H1 (cell line): ENCODE data around the gene SPSB1. TPM values are rescaled to one million over a fixed set of nuclear protein-coding genes. Genes with fewer than 3 reads are reported as not detected.

ENCODE experiments used
- CTCF ChIA-PET: fragments of 300-600 bp; sonication (Branson Sonifier 250); formaldehyde crosslinking; loops from one replicate; lab custom pipeline; 2021; ENCODE audit not compliant: partially characterized antibody; lab: Charles Lee
- POLR2A ChIA-PET: fragments of 300-600 bp; sonication (Branson Sonifier 250); formaldehyde crosslinking; loops from one replicate; lab custom pipeline; 2021; ENCODE audit warnings: inconsistent platforms; ENCODE audit not compliant: partially characterized antibody; lab: Charles Lee
- DNase-seq, 2 experiments: peaks; one replicate each; pipeline versions ENCODE4 v3.0.0 to v3.0.0-alpha.2; 2010 to 2022; ENCODE audit warnings: low spot score in 2 of 2, low read depth in 1 of 2, mixed read lengths in 1 of 2
- FAIRE-seq: peaks from 2 replicates; lab custom pipeline; 2011; peaks lifted over from hg19 to GRCh38; lab: Jason Lieb, UNC
- H2AFZ ChIP-seq: 2 replicates; pipeline ENCODE4 v1.8.1; 2012; ENCODE audit warnings: low read length, inconsistent platforms
- H2AK5ac ChIP-seq: 2 replicates; pipeline ENCODE4 v1.6.1; 2013; ENCODE audit warnings: low read depth, low read length
- H2BK120ac ChIP-seq: replicated peaks from 2 replicates; pipeline ENCODE3; 2013; ENCODE audit warnings: low read depth, low read length, inconsistent platforms
- H2BK12ac ChIP-seq: 2 replicates; pipeline ENCODE4 v1.6.1; 2013; ENCODE audit warnings: low read depth, low read length
- H2BK15ac ChIP-seq: 2 replicates; pipeline ENCODE4 v1.6.1; 2013; ENCODE audit warnings: low read length
- H2BK20ac ChIP-seq: 2 replicates; pipeline ENCODE4 v1.6.1; 2013; ENCODE audit warnings: low read length
- H2BK5ac ChIP-seq: 2 replicates; pipeline ENCODE4 v1.6.1; 2013; ENCODE audit warnings: low read depth, low read length
- H3K14ac ChIP-seq: 2 replicates; pipeline ENCODE4 v1.6.1; 2013; ENCODE audit warnings: inconsistent platforms; ENCODE audit not compliant: insufficient read length
- H3K18ac ChIP-seq: 2 replicates; pipeline ENCODE4 v1.6.1; 2013; ENCODE audit warnings: low read length; ENCODE audit errors: extremely low read depth
- H3K23ac ChIP-seq: 2 replicates; pipeline ENCODE4 v1.6.1; 2013; ENCODE audit warnings: inconsistent platforms; ENCODE audit not compliant: insufficient read length
- H3K23me2 ChIP-seq: 2 replicates; pipeline ENCODE4 v1.6.1; 2013; ENCODE audit warnings: low read depth, low read length
- H3K27ac ChIP-seq: 2 replicates; pipeline ENCODE4 v1.6.1; 2011; ENCODE audit warnings: low read depth, low read length, inconsistent platforms
- H3K27me3 ChIP-seq, 4 experiments: replicated peaks in 1 of 4; 1 replicate in 1 of 4; 2 replicates in 3 of 4; pipeline versions ENCODE4 v1.6.1 to v1.8.1; 2011 to 2013; ENCODE audit warnings: low read length in 3 of 4, mild to moderate bottlenecking in 3 of 4, inconsistent platforms in 2 of 4, mixed read lengths in 2 of 4, moderate library complexity in 1 of 4; ENCODE audit not compliant: control insufficient read depth in 3 of 4, insufficient read depth in 3 of 4; ENCODE audit errors: extremely low read depth in 1 of 4
- H3K36me3 ChIP-seq, 4 experiments: 2 replicates each; pipeline versions ENCODE4 v1.6.1 to v1.8.1; 2011 to 2013; ENCODE audit warnings: mild to moderate bottlenecking in 4 of 4, low read length in 3 of 4, moderate library complexity in 2 of 4, control low read depth in 1 of 4, inconsistent platforms in 1 of 4; ENCODE audit not compliant: insufficient read depth in 4 of 4, control insufficient read depth in 2 of 4
- H3K4ac ChIP-seq: replicated peaks from 2 replicates; pipeline ENCODE3; 2013; ENCODE audit warnings: low read length, low read depth, mixed read lengths, inconsistent platforms; ENCODE audit not compliant: insufficient read length
- H3K4me1 ChIP-seq, 4 experiments: replicated peaks in 1 of 4; 1 replicate in 1 of 4; 2 replicates in 3 of 4; pipeline versions ENCODE4 v1.6.1 to v1.8.1; 2011 to 2013; ENCODE audit warnings: low read length in 3 of 4, inconsistent platforms in 2 of 4, mixed read lengths in 1 of 4; ENCODE audit not compliant: insufficient read depth in 4 of 4, control insufficient read depth in 3 of 4
- H3K4me2 ChIP-seq, 2 experiments: 2 replicates each; pipeline versions ENCODE4 v1.6.1 to v1.8.1; 2011 to 2013; ENCODE audit warnings: low read depth in 2 of 2, low read length in 2 of 2, control low read depth in 1 of 2, inconsistent platforms in 1 of 2, mild to moderate bottlenecking in 1 of 2; ENCODE audit not compliant: insufficient read depth in 1 of 2
- H3K4me3 ChIP-seq, 4 experiments: fragments of 200-600, 300-600 bp in 1 of 4; sonication (generic), shearing (Covaris generic), sonication (Bioruptor Twin) in 1 of 4; 2 replicates each; pipeline versions ENCODE4 v1.5.1 to v1.8.1; 2011 to 2016; ENCODE audit warnings: low read length in 4 of 4, low read depth in 3 of 4, control low read depth in 2 of 4, inconsistent platforms in 2 of 4, mild to moderate bottlenecking in 2 of 4, mixed read lengths in 1 of 4, moderate library complexity in 1 of 4; ENCODE audit not compliant: insufficient read depth in 2 of 4; ENCODE audit errors: extremely low read depth in 1 of 4
- H3K56ac ChIP-seq: replicated peaks from 2 replicates; pipeline ENCODE3; 2013; ENCODE audit warnings: low read depth, mild to moderate bottlenecking, mixed read lengths, low read length, inconsistent platforms; ENCODE audit not compliant: insufficient read length
- H3K79me1 ChIP-seq: 2 replicates; pipeline ENCODE4 v1.6.1; 2013; ENCODE audit warnings: low read depth, low read length, control low read depth
- H3K79me2 ChIP-seq, 2 experiments: 2 replicates each; pipeline versions ENCODE4 v1.6.1 to v1.8.1; 2012 to 2013; ENCODE audit warnings: low read length in 2 of 2, mild to moderate bottlenecking in 2 of 2, inconsistent platforms in 1 of 2; ENCODE audit not compliant: insufficient read depth in 2 of 2, control insufficient read depth in 1 of 2
- H3K9ac ChIP-seq, 4 experiments: replicated peaks in 1 of 4; 1 replicate in 1 of 4; 2 replicates in 3 of 4; pipeline versions ENCODE4 v1.6.1 to v1.8.1; 2011 to 2013; ENCODE audit warnings: low read depth in 3 of 4, low read length in 3 of 4, control low read depth in 2 of 4, mild to moderate bottlenecking in 2 of 4, moderate library complexity in 2 of 4, inconsistent platforms in 1 of 4; ENCODE audit errors: extremely low read depth in 1 of 4
- H3K9me3 ChIP-seq, 2 experiments: 2 replicates each; pipeline versions ENCODE4 v1.6.1 to v1.8.1; 2012 to 2013; ENCODE audit warnings: mild to moderate bottlenecking in 2 of 2, moderate library complexity in 2 of 2, control low read depth in 1 of 2, inconsistent platforms in 1 of 2, low read depth in 1 of 2, low read length in 1 of 2, mixed read lengths in 1 of 2; ENCODE audit not compliant: insufficient read depth in 2 of 2
- H4K20me1 ChIP-seq, 2 experiments: replicated peaks in 1 of 2; 2 replicates each; pipeline versions ENCODE3 to v1.8.1; 2011 to 2013; ENCODE audit warnings: inconsistent platforms in 2 of 2, low read length in 2 of 2, mild to moderate bottlenecking in 1 of 2; ENCODE audit not compliant: insufficient read depth in 2 of 2, control insufficient read depth in 1 of 2
- H4K5ac ChIP-seq: 2 replicates; pipeline ENCODE4 v1.6.1; 2013; ENCODE audit warnings: low read length, low read depth, mixed read lengths, inconsistent platforms; ENCODE audit not compliant: insufficient read length
- H4K8ac ChIP-seq: 2 replicates; pipeline ENCODE4 v1.8.0; 2013; ENCODE audit warnings: mild to moderate bottlenecking, moderate library complexity, low read length, inconsistent platforms; ENCODE audit not compliant: insufficient read depth; ENCODE audit errors: extremely low read depth
- H4K91ac ChIP-seq: replicated peaks from 2 replicates; pipeline ENCODE3; 2013; ENCODE audit warnings: low read length, mixed read lengths, inconsistent platforms; ENCODE audit not compliant: insufficient read length
- CEBPB ChIP-seq: IDR thresholded peaks from 2 replicates; pipeline ENCODE4 v1.6.1; 2012; ENCODE audit warnings: low read depth, low read length
- PHF8 ChIP-seq: fragments of 200-600 bp; sonication (generic); conservative IDR thresholded peaks from 2 replicates; pipeline ENCODE4 v1.7.1; 2012; ENCODE audit warnings: low read depth, mild to moderate bottlenecking, inconsistent platforms, low read length, moderate library complexity
- TEAD4 ChIP-seq: IDR thresholded peaks from 2 replicates; pipeline ENCODE4 v1.6.1; 2012; ENCODE audit warnings: low read depth, low read length, inconsistent platforms, mixed read lengths
- WGBS, 2 experiments: shearing (Covaris generic) in 1 of 2; methylation state at CpG; one replicate each; pipeline versions ENCODE4 v1.1.6 to v1.1.7; 2013 to 2015; ENCODE audit warnings: low lambda C conversion rate in 2 of 2, mixed read lengths in 2 of 2, inconsistent platforms in 1 of 2, low coverage in 1 of 2, missing lambda C conversion rate in 1 of 2; ENCODE audit not compliant: insufficient replicate concordance in 2 of 2, insufficient coverage in 1 of 2, insufficient read length in 1 of 2; ENCODE audit errors: extremely low coverage in 1 of 2, missing lambda C conversion rate in 1 of 2; 5-methylcytosine and 5-hydroxymethylcytosine counted together
- polyA plus RNA-seq, 7 experiments: library from polyadenylated mRNA; depleted of rRNA in 3 of 7; stranded (reverse) in 5 of 7; unstranded in 2 of 7; fragments of >200 nt in 5 of 7; fragments of 200-250 nt in 2 of 7; gene quantifications; 1 replicate in 5 of 7; 2 replicates in 1 of 7; 4 replicates in 1 of 7; pipeline versions ENCODE4 v1.2.1 to v1.2.3, GENCODE V29; 2011 to 2013; ENCODE audit warnings: missing spikeins in 2 of 7, mixed read lengths in 2 of 7
- total RNA-seq: library from RNA; stranded (reverse); fragmentation: NEBNext Ultra II Directional; extraction: Animal tissue kit (Norgen Biotek cat#: 25700); gene quantifications from 2 replicates; pipeline ENCODE4 v1.2.1, GENCODE V29; 2021

SPSB1 gene
- total and polyA plus RNA-seq, 2 of the 8 experiments (the other 6 are each of a cell fraction or from before 2014, with no cell fraction given) = 5.3 to 6.4 TPM

- TF ChIP-seq TEAD4 (no peak), CEBPB (no peak), PHF8 (no peak)
- TF ChIP-seq, all 59 proteins: peak for 0
- ChIA-PET POLR2A (interaction anchor here (1.1 kb wide), 1 partner anchor 16 kb away, joined by 3 read pairs; no protein-coding TSS in a partner anchor), CTCF (interaction anchor here (0.7 to 4.7 kb wide), 4 partner anchors 8 to 89 kb away, joined by 3 to 17 read pairs (median 5); no protein-coding TSS in a partner anchor)
- Histone ChIP-seq H3K14ac (no peak overlapping the region), H2AFZ (no peak overlapping the region), H3K4me1 (peaks cover 0 to 7% (median 2%) of the 10 kb centered on the region in 4 experiments; a peak in 5 of 7 replicates), H2BK15ac (no peak overlapping the region), H4K5ac (no peak overlapping the region), H3K4ac (no peak overlapping the region), H2BK20ac (no peak overlapping the region), H4K20me1 (no peaks in the 10 kb centered on the region), H3K9me3 (no peaks in the 10 kb centered on the region), H3K4me2 (no peak overlapping the region), H3K4me3 (no peak overlapping the region), H4K91ac (no peak overlapping the region), H2AK5ac (no peak overlapping the region), H3K79me2 (no peaks in the 10 kb centered on the region), H3K27me3 (no peaks in the 10 kb centered on the region), H3K36me3 (no peaks in the 10 kb centered on the region), H4K8ac (no peak overlapping the region), H3K18ac (no peak overlapping the region), H3K56ac (no peak overlapping the region), H3K27ac (no peak overlapping the region), H3K79me1 (no peaks in the 10 kb centered on the region), H2BK12ac (no peak overlapping the region), H3K23me2 (no peaks in the 10 kb centered on the region; the same call in 1 of the 2 replicates), H2BK120ac (no peak overlapping the region), H2BK5ac (no peak overlapping the region), H3K23ac (no peak overlapping the region), H3K9ac (no peak overlapping the region)
- FAIRE-seq (no peak), DNase-seq (no peak)
- 88% methylated on average over 7 of the region's 7 CpGs; no CpG with 5 or more reads in 1 of the 2 experiments for WGBS, 2 experiments
These were observed 109.5 kb downstream of the SPSB1 start for GRCh38 chr1:9402256-9402616.
